GM18498 (cell line): Measurements from ENCODE around the gene OMP.
"Not testable (repeated sequence)": the region's sequence is repeated elsewhere in the genome, so short reads cannot be mapped to it uniquely, and the experiment has no call there.

Experiments
- ATAC-seq: cut with Tn5 transposase; IDR thresholded peaks from one replicate; pipeline ENCODE4 v1.9.1; 2021; ENCODE audit warnings: mild to moderate bottlenecking, moderate library complexity; ENCODE audit not compliant: unreplicated experiment

OMP gene

GRCh38 chr11:77085652-77086051, 17.0 kb upstream of the OMP start:
- ATAC-seq = no peak

- ATAC-seq = no peak
These were observed 15.8 kb upstream of the OMP start for GRCh38 chr11:77086521-77087472.

DNA sequence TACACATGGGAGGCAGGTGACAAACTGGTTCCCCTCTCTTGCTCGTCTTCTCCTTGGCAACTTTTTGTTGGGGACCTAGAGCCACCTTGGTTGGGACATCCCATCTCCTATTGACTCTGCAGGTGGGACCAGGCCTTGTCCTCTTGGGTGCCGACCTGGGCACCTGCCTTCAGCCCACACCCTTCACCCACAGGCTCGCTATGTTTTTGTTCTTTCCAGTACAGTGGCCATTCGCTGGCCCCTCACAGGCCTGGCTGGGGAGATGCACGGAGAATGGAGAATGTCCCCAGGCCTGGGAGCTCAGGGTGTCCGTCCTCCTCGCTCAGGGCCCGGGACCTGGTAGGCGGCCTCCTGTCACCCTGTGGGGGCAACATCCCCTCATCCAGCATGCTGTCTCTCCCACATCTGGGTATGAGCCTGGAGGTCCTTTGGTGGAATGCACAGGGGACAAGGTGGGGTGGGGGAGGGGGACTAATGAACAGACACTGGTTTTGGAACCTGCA, 14.9 kb upstream of the OMP start:
- ATAC-seq = no peak

GRCh38 chr11:77088236-77089003, 14.2 kb upstream of the OMP start:
- no peak for ATAC-seq

- no peak for ATAC-seq
These were observed 13.6 kb upstream of the OMP start for GRCh38 chr11:77089004-77089545.

DNA sequence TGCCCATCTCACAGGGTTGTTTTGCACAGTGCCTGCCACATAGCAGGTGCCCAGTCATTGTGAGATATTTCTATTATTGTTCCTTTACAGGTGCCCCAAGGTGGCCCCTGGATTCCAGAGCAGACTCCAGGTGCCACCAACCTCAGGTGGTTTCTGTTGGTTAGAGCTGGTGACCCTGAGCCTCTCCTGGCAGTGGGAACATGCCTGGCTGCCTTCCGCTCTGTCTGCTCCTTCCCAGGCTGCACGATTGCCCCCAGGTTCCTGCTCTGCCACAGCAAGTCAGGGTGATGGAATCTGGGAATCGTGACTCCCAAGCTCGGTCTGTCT, 12.6 kb upstream of the OMP start:
- ATAC-seq = no peak

DNA sequence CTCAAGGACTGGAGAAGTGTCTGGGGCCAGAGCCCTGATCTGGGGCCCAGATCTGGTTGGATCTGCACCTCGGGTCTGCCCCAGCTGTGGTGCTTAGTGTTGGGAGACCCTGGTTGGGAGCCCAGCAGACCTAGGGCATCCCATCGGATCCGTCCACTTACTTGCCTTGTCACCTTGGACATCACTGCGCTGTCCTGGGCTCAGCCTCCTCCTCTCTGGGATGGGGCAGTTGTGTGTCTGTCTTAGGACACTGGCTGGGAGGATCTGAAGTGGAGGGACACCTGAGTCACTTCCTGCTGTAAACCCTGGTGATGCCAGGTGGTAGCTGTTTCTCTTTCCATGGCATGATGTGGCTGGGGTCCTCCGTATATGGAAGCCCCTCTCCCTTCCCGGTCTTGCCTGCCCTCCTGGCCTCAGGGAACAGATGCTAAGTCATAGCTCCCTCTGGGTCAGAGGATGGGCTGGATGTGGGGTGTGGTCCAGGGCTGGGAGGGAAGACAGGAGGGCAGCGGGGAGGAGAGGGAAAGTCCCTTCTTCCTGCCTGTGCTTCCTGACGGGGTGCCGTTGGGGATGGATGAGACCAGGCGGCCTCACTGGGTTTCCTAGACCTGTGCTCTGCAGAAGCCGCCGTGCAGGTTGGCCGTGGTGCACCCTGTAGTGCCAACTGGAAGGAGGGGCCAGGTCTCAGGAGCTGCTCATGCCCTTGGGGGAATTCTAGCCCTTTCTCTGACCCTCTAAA, 12.1 kb upstream of the OMP start:
- ATAC-seq = no peak

DNA sequence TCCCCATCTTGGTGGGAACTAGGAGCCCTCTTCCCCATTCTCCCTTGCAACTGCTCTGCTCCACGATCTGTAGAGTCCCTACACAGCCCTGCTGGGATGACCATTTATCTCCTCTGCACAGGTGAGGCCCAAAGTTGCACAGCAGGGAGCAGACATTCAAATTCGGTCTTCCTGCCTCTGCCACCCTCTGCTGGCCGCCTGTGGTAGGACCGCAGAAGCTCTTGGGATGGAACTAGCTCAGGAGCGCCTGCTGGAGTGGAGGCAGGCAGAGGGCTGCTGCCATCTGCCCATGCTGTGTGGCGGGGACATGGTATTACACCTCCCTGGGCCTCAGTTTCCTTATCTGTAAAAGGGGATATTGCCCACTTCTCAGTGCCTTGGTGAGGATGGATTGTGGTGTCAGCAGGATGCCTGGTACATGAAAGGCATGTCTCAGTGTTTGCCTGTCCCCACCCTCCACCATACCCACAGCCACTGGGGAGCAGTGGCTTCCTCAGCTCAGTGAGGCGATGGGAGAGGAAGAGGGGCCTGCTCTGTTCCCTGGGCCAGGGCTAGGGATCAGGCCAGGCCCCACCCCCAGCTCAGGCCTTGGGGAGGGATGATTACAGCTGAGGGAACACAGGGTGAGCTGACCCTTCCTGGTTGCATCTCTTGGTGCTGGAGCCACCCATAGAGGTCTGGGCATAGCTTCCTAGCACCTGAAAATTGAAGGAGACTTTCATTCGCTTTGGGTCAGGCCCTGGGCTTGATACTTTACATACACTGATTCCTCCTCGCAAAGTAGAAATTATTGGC, 11.3 kb upstream of the OMP start:
- ATAC-seq = peak; percentile 84

GRCh38 chr11:77092382-77092781, 10.3 kb upstream of the OMP start:
- no peak for ATAC-seq

DNA sequence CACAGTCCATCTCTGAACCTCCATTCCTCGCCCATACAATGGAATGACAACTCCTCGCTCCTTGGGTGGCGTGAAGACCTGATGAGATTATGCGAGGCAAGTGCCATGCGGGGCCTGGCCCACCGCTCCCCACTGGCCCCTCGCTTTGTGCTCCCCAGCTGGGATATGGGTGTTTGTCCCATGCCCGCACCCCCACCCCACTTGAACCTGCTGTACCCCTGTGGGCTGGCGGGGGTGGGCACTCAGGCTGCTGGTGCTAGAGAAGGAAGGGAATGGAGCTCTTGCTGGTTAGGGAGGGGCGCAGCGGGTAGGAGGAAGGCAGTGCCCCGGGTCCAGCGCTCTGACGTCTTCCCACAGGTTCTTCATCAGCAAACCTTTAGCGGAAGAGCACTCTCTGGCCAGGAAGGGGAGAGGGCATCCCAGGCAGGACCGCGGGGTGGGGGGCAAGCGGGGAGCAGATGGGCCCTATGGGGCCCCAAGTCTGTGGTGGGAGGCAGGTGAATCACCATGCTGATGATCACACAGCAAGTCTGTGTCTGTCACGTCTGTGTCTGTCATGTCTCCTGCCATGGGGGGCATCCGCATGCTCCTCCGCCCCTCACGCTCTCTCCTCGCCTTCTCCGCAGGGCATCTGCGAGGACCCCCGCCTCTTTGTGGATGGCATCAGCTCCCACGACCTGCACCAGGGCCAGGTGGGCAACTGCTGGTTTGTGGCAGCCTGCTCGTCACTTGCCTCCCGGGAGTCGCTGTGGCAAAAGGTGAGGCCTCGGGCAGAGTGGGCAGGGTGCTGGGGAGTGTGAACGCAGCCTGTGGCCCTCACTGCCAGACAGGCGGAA, 9.4 kb upstream of the OMP start:
- no peak for ATAC-seq

- ATAC-seq = no peak
These were observed 8.4 kb upstream of the OMP start for GRCh38 chr11:77093987-77094840.

GRCh38 chr11:77094841-77095365, 7.7 kb upstream of the OMP start:
- ATAC-seq = no peak

- no peak for ATAC-seq
These were observed 6.8 kb upstream of the OMP start for GRCh38 chr11:77095551-77096490.

- no peak for ATAC-seq
These were observed 6.0 kb upstream of the OMP start for GRCh38 chr11:77096591-77097019.

- not testable (repeated sequence) for ATAC-seq
These were observed 5.5 kb upstream of the OMP start for GRCh38 chr11:77097180-77097579.

GRCh38 chr11:77100166-77101042, 2.2 kb upstream of the OMP start:
- no peak for ATAC-seq
